Measurements from ENCODE around the gene SNUPN.

- TF ChIP-seq, protein P1, sequence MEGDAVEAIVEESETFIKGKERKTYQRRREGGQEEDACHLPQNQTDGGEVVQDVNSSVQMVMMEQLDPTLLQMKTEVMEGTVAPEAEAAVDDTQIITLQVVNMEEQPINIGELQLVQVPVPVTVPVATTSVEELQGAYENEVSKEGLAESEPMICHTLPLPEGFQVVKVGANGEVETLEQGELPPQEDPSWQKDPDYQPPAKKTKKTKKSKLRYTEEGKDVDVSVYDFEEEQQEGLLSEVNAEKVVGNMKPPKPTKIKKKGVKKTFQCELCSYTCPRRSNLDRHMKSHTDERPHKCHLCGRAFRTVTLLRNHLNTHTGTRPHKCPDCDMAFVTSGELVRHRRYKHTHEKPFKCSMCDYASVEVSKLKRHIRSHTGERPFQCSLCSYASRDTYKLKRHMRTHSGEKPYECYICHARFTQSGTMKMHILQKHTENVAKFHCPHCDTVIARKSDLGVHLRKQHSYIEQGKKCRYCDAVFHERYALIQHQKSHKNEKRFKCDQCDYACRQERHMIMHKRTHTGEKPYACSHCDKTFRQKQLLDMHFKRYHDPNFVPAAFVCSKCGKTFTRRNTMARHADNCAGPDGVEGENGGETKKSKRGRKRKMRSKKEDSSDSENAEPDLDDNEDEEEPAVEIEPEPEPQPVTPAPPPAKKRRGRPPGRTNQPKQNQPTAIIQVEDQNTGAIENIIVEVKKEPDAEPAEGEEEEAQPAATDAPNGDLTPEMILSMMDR (IDR thresholded peaks at IDR 0.05) = no peak
- no peak for TF ChIP-seq POLR2A (IDR thresholded peaks at IDR 0.05)
These were observed 71.9 kb downstream of the SNUPN start for GRCh38 chr15:75553659-75554058.
